ENCODE results near the gene PLA2G4D. TPM values are rescaled to one million over a fixed set of nuclear protein-coding genes. Genes with fewer than 3 reads are reported as not detected.
A peak's percentile ranks its signal among the peaks of the same experiment; 100 is the strongest.

Gene PLA2G4D
- total RNA-seq, 8 experiments from 2014 or later, result 0.08 to 0.76 (median 0.32) TPM; not detected in 3

GRCh38 chr15:42085236-42085605 is 9.1 kb downstream of the PLA2G4D start:
- 0 to 81% (median 60%) methylated on average over 1 to 3 of the region's 5 CpGs; no CpG with 5 or more reads in 4 of the 10 experiments for WGBS, 10 experiments
- no peak overlapping the region for H3K27ac ChIP-seq
- H3K4me1 ChIP-seq (replicated peaks in 1 of 2), result no peaks in the 10 kb centered on the region

GRCh38 chr15:42084465-42085235 is 9.7 kb downstream of the PLA2G4D start:
- Histone ChIP-seq H3K4me1 (replicated peaks in 1 of 2) (no peaks in the 10 kb centered on the region), H3K27ac (no peak overlapping the region), H3K4me3 (no peak overlapping the region)
- in situ Hi-C loops (cut with MboI; ENCODE audit: low pct_unique_long_range_greater_than_20kb in 2 of 9, low sequenced_read_pairs in 9 of 9, unreplicated experiment in 9 of 9), result loop anchor here in 2 of 9 experiments (10.0 kb wide), 2 partner anchors 50 to 90 kb away; no protein-coding TSS in a partner anchor
- WGBS, 10 experiments, result 0 to 63% (median 30%) methylated on average over 2 to 17 of the region's 29 CpGs; no CpG with 5 or more reads in 5 of the 10 experiments
- peak; percentile 90 to 98 (median 94) for ATAC-seq (replicated peaks in 6 of 8)

More at GRCh38 chr15:42085236-42085605, 9.1 kb downstream of the PLA2G4D start:
- H3K4me3 ChIP-seq, result no peak overlapping the region
- peak in 1 of 8 experiments; percentile 5 for ATAC-seq (replicated peaks in 6 of 8)
- in situ Hi-C loops (cut with MboI; ENCODE audit: low pct_unique_long_range_greater_than_20kb in 2 of 9, low sequenced_read_pairs in 9 of 9, unreplicated experiment in 9 of 9), result loop anchor here in 2 of 9 experiments (10.0 kb wide), 2 partner anchors 50 to 90 kb away; no protein-coding TSS in a partner anchor

GRCh38 chr15:42083916-42084315 is 10.4 kb downstream of the PLA2G4D start:
- in situ Hi-C loops (cut with MboI; ENCODE audit: low pct_unique_long_range_greater_than_20kb in 2 of 9, low sequenced_read_pairs in 9 of 9, unreplicated experiment in 9 of 9), result loop anchor here in 2 of 9 experiments (10.0 kb wide), 2 partner anchors 51 to 89 kb away; no protein-coding TSS in a partner anchor
- Histone ChIP-seq H3K4me1 (replicated peaks in 1 of 2) (no peaks in the 10 kb centered on the region), H3K4me3 (no peak overlapping the region), H3K27ac (no peak overlapping the region)
- ATAC-seq (replicated peaks in 6 of 8), result peak in 1 of 8 experiments; percentile 3
- 60 to 100% (median 80%) methylated on average over 1 to 4 of the region's 13 CpGs; no CpG with 5 or more reads in 7 of the 10 experiments for WGBS, 10 experiments

- H3K27ac ChIP-seq, result no peak overlapping the region
- no peak for ATAC-seq (replicated peaks in 6 of 8)
- WGBS, 10 experiments, result 40 to 80% methylated on average over 1 of the region's 3 CpGs; no CpG with 5 or more reads in 8 of the 10 experiments
- in situ Hi-C loops (cut with MboI; ENCODE audit: low pct_unique_long_range_greater_than_20kb in 2 of 9, low sequenced_read_pairs in 9 of 9, unreplicated experiment in 9 of 9), result loop anchor here in 2 of 9 experiments (10.0 kb wide), 2 partner anchors 51 to 89 kb away; no protein-coding TSS in a partner anchor
- H3K4me1 ChIP-seq (replicated peaks in 1 of 2), result no peaks in the 10 kb centered on the region
- H3K4me3 ChIP-seq, result no peak overlapping the region
Observed at GRCh38 chr15:42083605-42083908, 10.8 kb downstream of the PLA2G4D start.

- no peak for ATAC-seq (replicated peaks in 6 of 8)
- no peak overlapping the region for H3K27ac ChIP-seq
- no peaks in the 10 kb centered on the region for H3K4me1 ChIP-seq (replicated peaks in 1 of 2)
- H3K4me3 ChIP-seq, result no peak overlapping the region
- WGBS, 10 experiments, result 12 to 100% (median 86%) methylated on average over 1 to 4 of the region's 17 CpGs; no CpG with 5 or more reads in 2 of the 10 experiments
- in situ Hi-C loops (cut with MboI; ENCODE audit: low pct_unique_long_range_greater_than_20kb in 2 of 9, low sequenced_read_pairs in 9 of 9, unreplicated experiment in 9 of 9), result loop anchor here in 2 of 9 experiments (10.0 kb wide), 2 partner anchors 52 to 88 kb away; no protein-coding TSS in a partner anchor
Observed at GRCh38 chr15:42082823-42083604, 11.3 kb downstream of the PLA2G4D start.

GRCh38 chr15:42082141-42082540 is 12.2 kb downstream of the PLA2G4D start:
- Histone ChIP-seq H3K4me1 (replicated peaks in 1 of 2) (no peaks in the 10 kb centered on the region), H3K27ac (no peak overlapping the region), H3K4me3 (no peak overlapping the region)
- 60 to 100% (median 70%) methylated on average over 1 of the region's 1 CpG; no CpG with 5 or more reads in 6 of the 10 experiments for WGBS, 10 experiments
- in situ Hi-C loops (cut with MboI; ENCODE audit: low pct_unique_long_range_greater_than_20kb in 2 of 9, low sequenced_read_pairs in 9 of 9, unreplicated experiment in 9 of 9), result loop anchor here in 2 of 9 experiments (10.0 kb wide), 2 partner anchors 53 to 87 kb away; no protein-coding TSS in a partner anchor
- ATAC-seq (replicated peaks in 6 of 8), result no peak

GRCh38 chr15:42080919-42081830 is 13.2 kb downstream of the PLA2G4D start:
- no peaks in the 10 kb centered on the region for H3K4me1 ChIP-seq (replicated peaks in 1 of 2)
- H3K4me3 ChIP-seq, result no peak overlapping the region
- ATAC-seq (replicated peaks in 6 of 8), result no peak
- in situ Hi-C loops (cut with MboI; ENCODE audit: low pct_unique_long_range_greater_than_20kb in 2 of 9, low sequenced_read_pairs in 9 of 9, unreplicated experiment in 9 of 9), result loop anchor here in 2 of 9 experiments (10.0 kb wide), 2 partner anchors 54 to 86 kb away; no protein-coding TSS in a partner anchor
- 20 to 81% (median 80%) methylated on average over 1 to 7 of the region's 11 CpGs; no CpG with 5 or more reads in 7 of the 10 experiments for WGBS, 10 experiments
- no peak overlapping the region for H3K27ac ChIP-seq

- no peak for ATAC-seq (replicated peaks in 6 of 8)
- in situ Hi-C loops (cut with MboI; ENCODE audit: low pct_unique_long_range_greater_than_20kb in 2 of 9, low sequenced_read_pairs in 9 of 9, unreplicated experiment in 9 of 9), result loop anchor here in 2 of 9 experiments (10.0 kb wide), 2 partner anchors 54 to 86 kb away; no protein-coding TSS in a partner anchor
Observed at GRCh38 chr15:42080186-42080918, 14.0 kb downstream of the PLA2G4D start.

GRCh38 chr15:42079401-42079908 is 14.9 kb downstream of the PLA2G4D start:
- H3K27ac ChIP-seq, result no peak overlapping the region
- in situ Hi-C loops (cut with MboI; ENCODE audit: low pct_unique_long_range_greater_than_20kb in 2 of 9, low sequenced_read_pairs in 9 of 9, unreplicated experiment in 9 of 9), result no loop called here
- 45 to 100% (median 88%) methylated on average over 1 to 8 of the region's 31 CpGs; no CpG with 5 or more reads in 6 of the 10 experiments for WGBS, 10 experiments
- no peaks in the 10 kb centered on the region for H3K4me1 ChIP-seq (replicated peaks in 1 of 2)
- H3K4me3 ChIP-seq, result peak overlapping the region in 1 of 5 donors; percentile 7
- peak in 3 of 8 experiments; percentile 37 to 78 (median 56) for ATAC-seq (replicated peaks in 6 of 8)

More at GRCh38 chr15:42080186-42080918, 14.0 kb downstream of the PLA2G4D start:
- Histone ChIP-seq H3K4me3 (no peak overlapping the region), H3K27ac (no peak overlapping the region), H3K4me1 (replicated peaks in 1 of 2) (no peaks in the 10 kb centered on the region)
- WGBS, 10 experiments, result 20 to 88% (median 23%) methylated on average over 2 to 11 of the region's 18 CpGs; no CpG with 5 or more reads in 1 of the 10 experiments

GRCh38 chr15:42078903-42079302 is 15.5 kb downstream of the PLA2G4D start:
- in situ Hi-C loops (cut with MboI; ENCODE audit: low pct_unique_long_range_greater_than_20kb in 2 of 9, low sequenced_read_pairs in 9 of 9, unreplicated experiment in 9 of 9), result no loop called here
- Histone ChIP-seq H3K4me1 (replicated peaks in 1 of 2) (no peaks in the 10 kb centered on the region), H3K4me3 (no peak overlapping the region), H3K27ac (no peak overlapping the region)
- 0 to 100% (median 31%) methylated on average over 1 of the region's 1 CpG; no CpG with 5 or more reads in 4 of the 10 experiments for WGBS, 10 experiments
- no peak for ATAC-seq (replicated peaks in 6 of 8)

GRCh38 chr15:42077689-42078088 is 16.7 kb downstream of the PLA2G4D start:
- peak in 3 of 8 experiments; percentile 75 to 86 (median 82) for ATAC-seq (replicated peaks in 6 of 8)
- in situ Hi-C loops (cut with MboI; ENCODE audit: low pct_unique_long_range_greater_than_20kb in 2 of 9, low sequenced_read_pairs in 9 of 9, unreplicated experiment in 9 of 9), result no loop called here
- Histone ChIP-seq H3K4me3 (no peak overlapping the region), H3K27ac (no peak overlapping the region), H3K4me1 (replicated peaks in 1 of 2) (no peaks in the 10 kb centered on the region)
- WGBS, 10 experiments, result 0 to 90% (median 74%) methylated on average over 1 to 3 of the region's 3 CpGs; no CpG with 5 or more reads in 1 of the 10 experiments
